ENCODE data around the gene GAB4. TPM values are rescaled to one million over a fixed set of nuclear protein-coding genes. Genes with fewer than 3 reads are reported as not detected.
"Not testable (repeated sequence)": the region's sequence is repeated elsewhere in the genome, so short reads cannot be mapped to it uniquely, and the experiment has no call there.

Gene GAB4
- total RNA-seq, 2 experiments from 2014 or later = not detected

GRCh38 chr22:16949561-16949960, 58.5 kb downstream of the GAB4 start:
- no peak overlapping the region for H3K27ac Mint-ChIP-seq
- H3K9me3 Mint-ChIP-seq = no peaks in the 10 kb centered on the region
- H3K27me3 Mint-ChIP-seq = no peaks in the 10 kb centered on the region
- H3K4me1 Mint-ChIP-seq (ENCODE audit: low read depth) = no peaks in the 10 kb centered on the region
- no peaks in the 10 kb centered on the region for H3K36me3 Mint-ChIP-seq (ENCODE audit: low read depth)
- Histone ChIP-seq H3K36me3 (ENCODE audit: insufficient read depth, low read length) (no peaks in the 10 kb centered on the region), H3K27me3 (ENCODE audit: control insufficient read depth in 1 of 2, insufficient read depth in 2 of 2, low read length in 2 of 2) (no peaks in the 10 kb centered on the region), H3K27ac (ENCODE audit: low read depth in 1 of 2, low read length in 2 of 2) (no peak overlapping the region), H3K9me3 (ENCODE audit: control insufficient read depth in 1 of 2, insufficient read depth in 1 of 2, low read length in 2 of 2) (no peaks in the 10 kb centered on the region), H3K4me1 (ENCODE audit: insufficient read depth, low read length) (no peaks in the 10 kb centered on the region), H3K4me3 (ENCODE audit: low read length) (no peak overlapping the region)
- no peak overlapping the region for H3K4me3 Mint-ChIP-seq
- ChIA-PET POLR2A (no interaction called here), CTCF (no interaction called here)
- DNase-seq (no peak), ATAC-seq (ENCODE audit: poor library complexity) (no peak)
- TF ChIP-seq CTCF (IDR thresholded peaks at IDR 0.05) = no peak
- intact Hi-C loops (cut with DNase I, micrococcal nuclease) = loop anchor here in 1 of 2 experiments (10.0 kb wide), 1 partner anchor 55 kb away; the partner anchor contains the start of gene GAB4

- intact Hi-C loops (cut with DNase I, micrococcal nuclease) = no loop called here
- DNase-seq (no peak), ATAC-seq (ENCODE audit: poor library complexity) (no peak)
- H3K4me3 ChIP-seq (ENCODE audit: low read length) = no peak overlapping the region
- no peaks in the 10 kb centered on the region for H3K9me3 ChIP-seq (ENCODE audit: control insufficient read depth in 1 of 2, insufficient read depth in 1 of 2, low read length in 2 of 2)
- Mint-ChIP-seq H3K27me3 (peaks cover 25% of the 10 kb centered on the region), H3K27ac (no peak overlapping the region), H3K4me1 (ENCODE audit: low read depth) (no peaks in the 10 kb centered on the region), H3K36me3 (ENCODE audit: low read depth) (no peaks in the 10 kb centered on the region), H3K4me3 (no peak overlapping the region), H3K9me3 (no peaks in the 10 kb centered on the region)
- no peak overlapping the region for H3K27ac ChIP-seq (ENCODE audit: low read depth in 1 of 2, low read length in 2 of 2)
- CTCF ChIA-PET = no interaction called here
- POLR2A ChIA-PET = no interaction called here
- H3K4me1 ChIP-seq (ENCODE audit: insufficient read depth, low read length) = no peaks in the 10 kb centered on the region
- TF ChIP-seq CTCF (IDR thresholded peaks at IDR 0.05) = no peak
- peaks cover 2 to 6% of the 10 kb centered on the region in 2 experiments for H3K27me3 ChIP-seq (ENCODE audit: control insufficient read depth in 1 of 2, insufficient read depth in 2 of 2, low read length in 2 of 2)
- no peaks in the 10 kb centered on the region for H3K36me3 ChIP-seq (ENCODE audit: insufficient read depth, low read length)
These were observed 70.2 kb downstream of the GAB4 start for GRCh38 chr22:16937811-16938210.

GRCh38 chr22:16937209-16937608, 70.8 kb downstream of the GAB4 start:
- H3K36me3 Mint-ChIP-seq (ENCODE audit: low read depth); H3K27ac Mint-ChIP-seq; DNase-seq; H3K27ac ChIP-seq (ENCODE audit: low read depth in 1 of 2, low read length in 2 of 2); ATAC-seq (ENCODE audit: poor library complexity); H3K4me1 ChIP-seq (ENCODE audit: insufficient read depth, low read length); CTCF ChIA-PET; H3K9me3 Mint-ChIP-seq; H3K9me3 ChIP-seq (ENCODE audit: control insufficient read depth in 1 of 2, insufficient read depth in 1 of 2, low read length in 2 of 2); H3K4me3 Mint-ChIP-seq; H3K4me1 Mint-ChIP-seq (ENCODE audit: low read depth); intact Hi-C loops (cut with DNase I, micrococcal nuclease); H3K4me3 ChIP-seq (ENCODE audit: low read length); H3K36me3 ChIP-seq (ENCODE audit: insufficient read depth, low read length); POLR2A ChIA-PET: not testable (repeated sequence)
- peaks cover 2 to 12% of the 10 kb centered on the region in 2 experiments for H3K27me3 ChIP-seq (ENCODE audit: control insufficient read depth in 1 of 2, insufficient read depth in 2 of 2, low read length in 2 of 2)
- H3K27me3 Mint-ChIP-seq = peaks cover 31% of the 10 kb centered on the region

- ChIA-PET CTCF (no interaction called here), POLR2A (no interaction called here)
- no peaks in the 10 kb centered on the region for H3K36me3 ChIP-seq (ENCODE audit: insufficient read depth, low read length)
- no peaks in the 10 kb centered on the region for H3K9me3 Mint-ChIP-seq
- H3K4me1 Mint-ChIP-seq (ENCODE audit: low read depth) = no peaks in the 10 kb centered on the region
- intact Hi-C loops (cut with DNase I, micrococcal nuclease) = no loop called here
- H3K36me3 Mint-ChIP-seq (ENCODE audit: low read depth) = no peaks in the 10 kb centered on the region
- no peak overlapping the region for H3K4me3 Mint-ChIP-seq
- ATAC-seq (ENCODE audit: poor library complexity) (no peak), DNase-seq (no peak)
- peaks cover 37% of the 10 kb centered on the region for H3K27me3 Mint-ChIP-seq
- no peaks in the 10 kb centered on the region for H3K9me3 ChIP-seq (ENCODE audit: control insufficient read depth in 1 of 2, insufficient read depth in 1 of 2, low read length in 2 of 2)
- no peak for TF ChIP-seq CTCF (IDR thresholded peaks at IDR 0.05)
- peaks cover 2 to 16% of the 10 kb centered on the region in 2 experiments for H3K27me3 ChIP-seq (ENCODE audit: control insufficient read depth in 1 of 2, insufficient read depth in 2 of 2, low read length in 2 of 2)
- H3K27ac Mint-ChIP-seq = no peak overlapping the region
- H3K4me1 ChIP-seq (ENCODE audit: insufficient read depth, low read length) = no peaks in the 10 kb centered on the region
- H3K4me3 ChIP-seq (ENCODE audit: low read length) = no peak overlapping the region
- no peak overlapping the region for H3K27ac ChIP-seq (ENCODE audit: low read depth in 1 of 2, low read length in 2 of 2)
These were observed 71.4 kb downstream of the GAB4 start for GRCh38 chr22:16936625-16937024.
